IMR-90 (cell line): ENCODE data around the gene LTB4R. TPM values are rescaled to one million over a fixed set of nuclear protein-coding genes. Genes with fewer than 3 reads are reported as not detected.

Experiments
- ATAC-seq: fragments of 200-7000 bp; cut with Tn5 transposase; 2 replicates; pipeline ENCODE4 v1.9.1; 2020; ENCODE audit warnings: low read depth, mild to moderate bottlenecking, moderate library complexity
- BruUV-seq: library from RNA; stranded (reverse); fragments of 400-500 nt; replicated peaks from 2 replicates; lab custom pipeline; 2021; lab: Mats Ljungman, UMichigan
- CTCF ChIA-PET: fragments of 300-600 bp; formaldehyde crosslinking; extraction: SDS; loops from one replicate; lab custom pipeline; 2021; ENCODE audit warnings: antibody characterized with exemption; lab: Yijun Ruan, JAX
- POLR2A ChIA-PET: fragments of 300-600 bp; sonication (Branson Sonifier 250); formaldehyde crosslinking; loops from one replicate; lab custom pipeline; 2022; ENCODE audit warnings: antibody characterized with exemption; ENCODE audit not compliant: unreplicated experiment; lab: Charles Lee
- DNase-seq: peaks from one replicate; pipeline ENCODE4 v3.0.0; 2013
- H2AFZ ChIP-seq: replicated peaks from 2 replicates; pipeline ENCODE3; 2013; ENCODE audit warnings: low read length, mild to moderate bottlenecking; ENCODE audit not compliant: poor library complexity
- H2AK5ac ChIP-seq: 2 replicates; pipeline ENCODE4 v1.6.1; 2013; ENCODE audit warnings: low read depth, low read length, inconsistent platforms
- H2AK9ac ChIP-seq: replicated peaks from 2 replicates; pipeline ENCODE3; 2013; ENCODE audit warnings: mild to moderate bottlenecking, low read depth, low read length, moderate library complexity; ENCODE audit not compliant: poor library complexity
- H2BK120ac ChIP-seq: 2 replicates; pipeline ENCODE4 v1.6.1; 2013; ENCODE audit warnings: low read depth, low read length, inconsistent platforms
- H2BK15ac ChIP-seq: 3 replicates; pipeline ENCODE4 v1.6.1; 2013; ENCODE audit warnings: low read depth, low read length, inconsistent platforms
- H2BK20ac ChIP-seq: 2 replicates; pipeline ENCODE4 v1.6.1; 2013; ENCODE audit warnings: low read depth, mild to moderate bottlenecking, inconsistent platforms, low read length, moderate library complexity
- H2BK5ac ChIP-seq: 2 replicates; pipeline ENCODE4 v1.6.1; 2013; ENCODE audit warnings: mild to moderate bottlenecking, low read depth, low read length, inconsistent platforms; ENCODE audit not compliant: poor library complexity, severe bottlenecking
- H3K14ac ChIP-seq: replicated peaks from 2 replicates; pipeline ENCODE4 v1.6.1; 2013; ENCODE audit warnings: low read depth, low read length, inconsistent platforms
- H3K18ac ChIP-seq: 2 replicates; pipeline ENCODE4 v1.6.1; 2013; ENCODE audit warnings: low read depth, low read length, control low read depth
- H3K23ac ChIP-seq: 2 replicates; pipeline ENCODE4 v1.6.1; 2013; ENCODE audit warnings: low read depth, low read length, inconsistent platforms
- H3K27ac ChIP-seq: 2 replicates; pipeline ENCODE4 v1.5.1; 2013; ENCODE audit warnings: mild to moderate bottlenecking, control low read depth, low read length; ENCODE audit not compliant: insufficient read depth
- H3K27me3 ChIP-seq: 2 replicates; pipeline ENCODE4 v1.6.1; 2013; ENCODE audit warnings: low read length; ENCODE audit not compliant: control insufficient read depth, insufficient read depth
- H3K36me3 ChIP-seq: 2 replicates; pipeline ENCODE4 v1.6.1; 2013; ENCODE audit warnings: low read length, mixed read lengths; ENCODE audit not compliant: control insufficient read depth, insufficient read depth
- H3K4ac ChIP-seq: 2 replicates; pipeline ENCODE4 v1.6.1; 2013; ENCODE audit warnings: low read depth, low read length, inconsistent platforms
- H3K4me1 ChIP-seq: 2 replicates; pipeline ENCODE4 v1.6.1; 2013; ENCODE audit warnings: low read length, mixed read lengths; ENCODE audit not compliant: control insufficient read depth, insufficient read depth
- H3K4me2 ChIP-seq: 2 replicates; pipeline ENCODE4 v1.6.1; 2013; ENCODE audit warnings: low read depth, mild to moderate bottlenecking, control low read depth, low read length, moderate library complexity
- H3K4me3 ChIP-seq: 2 replicates; pipeline ENCODE4 v1.5.1; 2013; ENCODE audit warnings: low read depth, mild to moderate bottlenecking, control low read depth, low read length, moderate library complexity; ENCODE audit not compliant: insufficient read depth
- H3K56ac ChIP-seq: 2 replicates; pipeline ENCODE4 v1.6.1; 2013; ENCODE audit warnings: low read length, inconsistent platforms; ENCODE audit not compliant: insufficient read depth; ENCODE audit errors: extremely low read depth
- H3K79me1 ChIP-seq, 2 experiments: 2 replicates each; pipeline ENCODE4 v1.6.1; 2013; ENCODE audit warnings: low read length in 2 of 2, inconsistent platforms in 1 of 2, low read depth in 1 of 2
- H3K9ac ChIP-seq: 2 replicates; pipeline ENCODE4 v1.6.1; 2013; ENCODE audit warnings: low read depth, low read length, control low read depth
- H3K9me1 ChIP-seq: 2 replicates; pipeline ENCODE4 v1.6.1; 2013; ENCODE audit warnings: low read length, inconsistent platforms; ENCODE audit not compliant: insufficient read depth
- H3K9me3 ChIP-seq: 2 replicates; pipeline ENCODE4 v1.6.1; 2013; ENCODE audit warnings: low read length; ENCODE audit not compliant: control insufficient read depth, insufficient read depth
- H4K20me1 ChIP-seq: 2 replicates; pipeline ENCODE4 v1.6.1; 2013; ENCODE audit warnings: low read length, inconsistent platforms; ENCODE audit not compliant: insufficient read depth
- H4K5ac ChIP-seq: 2 replicates; pipeline ENCODE4 v1.6.1; 2013; ENCODE audit warnings: mild to moderate bottlenecking, low read depth, low read length, control low read depth
- H4K8ac ChIP-seq, 2 experiments: 2 replicates each; pipeline ENCODE4 v1.6.1; 2013; ENCODE audit warnings: low read depth in 2 of 2, low read length in 2 of 2, control low read depth in 1 of 2, inconsistent platforms in 1 of 2
- H4K91ac ChIP-seq: 2 replicates; pipeline ENCODE4 v1.6.1; 2013; ENCODE audit warnings: low read depth, low read length, inconsistent platforms; ENCODE audit not compliant: insufficient read depth
- BHLHE40 ChIP-seq: fragments of 150-350 bp; IDR thresholded peaks from 2 replicates; pipeline ENCODE4 v1.6.1; 2016; ENCODE audit warnings: mild to moderate bottlenecking, low read depth, low read length
- CEBPB ChIP-seq: IDR thresholded peaks from 2 replicates; pipeline ENCODE4 v1.6.1; 2012; ENCODE audit warnings: low read depth, low read length, improper control_type of control experiment
- ELK1 ChIP-seq: fragments of 150-350 bp; IDR thresholded peaks from 2 replicates; pipeline ENCODE4 v1.6.1; 2016; ENCODE audit warnings: low read depth, mild to moderate bottlenecking, low read length, moderate library complexity, borderline replicate concordance
- FOS ChIP-seq: fragments of 150-350 bp; IDR thresholded peaks from 2 replicates; pipeline ENCODE4 v1.6.1; 2016; ENCODE audit warnings: low read depth, low read length
- MAFK ChIP-seq: IDR thresholded peaks from 2 replicates; pipeline ENCODE4 v1.6.1; 2012; ENCODE audit warnings: low read depth, low read length, improper control_type of control experiment
- MAZ ChIP-seq: IDR thresholded peaks from 2 replicates; pipeline ENCODE4 v1.6.1; 2012; ENCODE audit warnings: low read depth, mild to moderate bottlenecking, low read length, improper control_type of control experiment, moderate library complexity, borderline replicate concordance
- MXI1 ChIP-seq: IDR thresholded peaks from 2 replicates; pipeline ENCODE4 v1.6.1; 2012; ENCODE audit warnings: low read depth, mild to moderate bottlenecking, low read length, moderate library complexity, borderline replicate concordance
- NFE2L2 ChIP-seq: fragments of 150-350 bp; IDR thresholded peaks from 2 replicates; pipeline ENCODE4 v1.6.1; 2016; ENCODE audit warnings: low read depth, mild to moderate bottlenecking, low read length
- RAD21 ChIP-seq: IDR thresholded peaks from 2 replicates; pipeline ENCODE4 v1.6.1; 2012; ENCODE audit warnings: low read length, improper control_type of control experiment
- RCOR1 ChIP-seq: IDR thresholded peaks from 2 replicates; pipeline ENCODE4 v1.6.1; 2012; ENCODE audit warnings: mild to moderate bottlenecking, low read length, improper control_type of control experiment; ENCODE audit not compliant: insufficient replicate concordance
- RFX5 ChIP-seq: IDR thresholded peaks from 2 replicates; pipeline ENCODE4 v1.8.0; 2012; ENCODE audit warnings: low read depth, mild to moderate bottlenecking, low read length, moderate library complexity
- USF2 ChIP-seq: fragments of 150-350 bp; IDR thresholded peaks from 2 replicates; pipeline ENCODE4 v1.6.1; 2017; ENCODE audit warnings: mild to moderate bottlenecking, antibody characterized with exemption, low read length, low read depth
- WGBS, 2 experiments: methylation state at CpG; one replicate each; pipeline versions ENCODE4 v1.1.5 to v1.1.7; 2013; ENCODE audit warnings: missing lambda C conversion rate in 2 of 2; ENCODE audit not compliant: insufficient read length in 1 of 2; ENCODE audit errors: extremely low coverage in 2 of 2; 5-methylcytosine and 5-hydroxymethylcytosine counted together
- dilution Hi-C: fragments of 300-500 bp; cut with HindIII; formaldehyde crosslinking; loops from one replicate; pipeline ENCODE4 v1.14.3; 2018; ENCODE audit warnings: low sequenced_read_pairs; ENCODE audit not compliant: unreplicated experiment
- in situ Hi-C: fragments of 300-500 bp; cut with MboI; formaldehyde crosslinking; loops from 3 replicates; pipeline ENCODE4 v1.14.3; 2019; ENCODE audit warnings: low sequenced_read_pairs, inconsistent platforms, mixed read lengths
- intact Hi-C: fragments of 100-400 bp; cut with micrococcal nuclease; formaldehyde crosslinking; loops from 2 replicates; pipeline ENCODE4 v1.10.0; 2022
- polyA plus RNA-seq, 3 experiments: library from polyadenylated mRNA; depleted of rRNA; stranded (reverse); fragments of >200 nt; gene quantifications; 2 replicates each; pipeline ENCODE4 v1.2.3, GENCODE V29; 2012; ENCODE audit warnings: low replicate concordance in 1 of 3
- total RNA-seq: library from RNA; depleted of rRNA; stranded (reverse); fragments of >200 nt; gene quantifications from 2 replicates; pipeline ENCODE4 v1.2.3, GENCODE V29; 2012

LTB4R gene
- total and polyA plus RNA-seq, 2 of the 4 experiments (the other 2 are of a cell fraction): 0.18 to 2.3 TPM

- H2AFZ ChIP-seq: no peak overlapping the region
- peaks cover 9% of the 10 kb centered on the region for H3K9me1 ChIP-seq
- H3K36me3 ChIP-seq: no peaks in the 10 kb centered on the region
- H3K79me1 ChIP-seq: no peaks in the 10 kb centered on the region
- no peak overlapping the region for H4K8ac ChIP-seq
- H2AK9ac ChIP-seq: no peak overlapping the region
- H3K14ac ChIP-seq: no peak overlapping the region
- H2AK5ac ChIP-seq: no peak overlapping the region
- no peak overlapping the region for H3K9ac ChIP-seq
- no peak overlapping the region for H4K5ac ChIP-seq
- peaks cover 7% of the 10 kb centered on the region; the same call in 1 of the 2 replicates for H3K4me1 ChIP-seq
- H2BK120ac ChIP-seq: no peak overlapping the region
- no peak overlapping the region for H4K91ac ChIP-seq
- no peak overlapping the region for H2BK5ac ChIP-seq
- in situ Hi-C loops (no loop called here), intact Hi-C loops (no loop called here), dilution Hi-C loops (no loop called here)
- H2BK15ac ChIP-seq: no peak overlapping the region
- H3K9me3 ChIP-seq: no peaks in the 10 kb centered on the region
- H3K4me3 ChIP-seq: no peak overlapping the region
- DNase-seq (no peak), ATAC-seq (no peak)
- H3K27me3 ChIP-seq: peaks cover 33% of the 10 kb centered on the region
- no peak overlapping the region for H3K56ac ChIP-seq
- WGBS, 2 experiments: 82% methylated on average over 3 of the region's 10 CpGs; no CpG with 5 or more reads in 1 of the 2 experiments
- no peak overlapping the region for H3K23ac ChIP-seq
- H3K18ac ChIP-seq: no peak overlapping the region
- no peak overlapping the region for H3K27ac ChIP-seq
- ChIA-PET POLR2A (no interaction called here), CTCF (interaction anchor here (0.6 kb wide), 1 partner anchor 69 kb away, joined by 4 read pairs; no protein-coding TSS in a partner anchor)
- no TSS peak for BruUV-seq
- no peak overlapping the region for H3K4ac ChIP-seq
- no peak overlapping the region for H3K4me2 ChIP-seq
- no peaks in the 10 kb centered on the region; the same call in 1 of the 2 replicates for H4K20me1 ChIP-seq
- H2BK20ac ChIP-seq: no peak overlapping the region
- TF ChIP-seq MAFK (no peak), MAZ (no peak), RFX5 (no peak), CEBPB (no peak), RCOR1 (no peak), MXI1 (no peak), BHLHE40 (no peak), USF2 (no peak), RAD21 (no peak), NFE2L2 (no peak), ELK1 (no peak), FOS (no peak)
These were observed 4.0 kb downstream of the LTB4R start for GRCh38 chr14:24315243-24315806.
